SK-N-MC (cell line): Measurements from ENCODE around the gene BRI3.

ENCODE experiments used
- EZH2 ChIP-seq: fragments of 200-600 bp; sonication (generic); IDR thresholded peaks from one replicate; pipeline ENCODE4 v1.6.1; 2017; ENCODE audit warnings: antibody characterized with exemption
- FOXP2 ChIP-seq: optimal IDR thresholded peaks from 2 replicates; pipeline ENCODE3; 2011; ENCODE audit warnings: mild to moderate bottlenecking, moderate library complexity; ENCODE audit not compliant: insufficient read depth; ENCODE audit errors: extremely low read length, control extremely low read depth
- POLR2AphosphoS5 ChIP-seq: IDR thresholded peaks from 2 replicates; pipeline ENCODE4 v1.6.1; 2012; ENCODE audit warnings: mild to moderate bottlenecking, low read depth, low read length, borderline replicate concordance

- TF ChIP-seq POLR2AphosphoS5 (no peak), EZH2 (no peak), FOXP2 (no peak)
Observed at GRCh38 chr7:98249106-98249505, 32.4 kb upstream of the BRI3 start.
